MM.1S (cell line): Measurements from ENCODE around the gene HDAC7.

Experiments
- DNase-seq: peaks from one replicate; pipeline ENCODE4 v3.0.0-alpha.2; 2015
- H2AFZ ChIP-seq: fragments of 300-600 bp; sonication (generic); 2 replicates; pipeline ENCODE4 v1.6.0; 2016; ENCODE audit warnings: antibody characterized with exemption, low read length
- H3F3A ChIP-seq: fragments of 300-600 bp; sonication (generic); 2 replicates; pipeline ENCODE4 v1.6.1; 2016; ENCODE audit warnings: mild to moderate bottlenecking, antibody characterized with exemption, low read length, moderate library complexity, mixed read lengths; ENCODE audit not compliant: insufficient read depth
- H3K27ac ChIP-seq: fragments of 300-600 bp; sonication (generic); 2 replicates; pipeline ENCODE4 v1.5.1; 2016; ENCODE audit warnings: mild to moderate bottlenecking, low read length
- H3K27me3 ChIP-seq: fragments of 300-600 bp; sonication (generic); replicated peaks from 2 replicates; pipeline ENCODE4 v1.6.0; 2016; ENCODE audit warnings: low read length; ENCODE audit not compliant: insufficient read depth
- H3K36me3 ChIP-seq: fragments of 300-600 bp; sonication (generic); replicated peaks from 2 replicates; pipeline ENCODE4 v1.6.1; 2016; ENCODE audit warnings: mild to moderate bottlenecking, low read length, mixed read lengths; ENCODE audit not compliant: insufficient read depth
- H3K4me1 ChIP-seq: fragments of 300-600 bp; sonication (generic); 2 replicates; pipeline ENCODE4 v1.6.1; 2016; ENCODE audit warnings: low read length, mixed read lengths
- H3K4me2 ChIP-seq: fragments of 300-600 bp; sonication (generic); 2 replicates; pipeline ENCODE4 v1.6.0; 2016; ENCODE audit warnings: low read depth, low read length
- H3K4me3 ChIP-seq: fragments of 300-600 bp; sonication (generic); 2 replicates; pipeline ENCODE4 v1.5.1; 2016; ENCODE audit warnings: low read length, mixed read lengths
- H3K79me2 ChIP-seq: fragments of 300-600 bp; sonication (generic); 2 replicates; pipeline ENCODE4 v1.6.1; 2016; ENCODE audit warnings: mixed run types, low read length, mixed read lengths
- H3K9ac ChIP-seq: fragments of 300-600 bp; sonication (generic); 2 replicates; pipeline ENCODE4 v1.6.1; 2016; ENCODE audit warnings: low read length, mixed read lengths
- H3K9me2 ChIP-seq: fragments of 300-600 bp; sonication (generic); replicated peaks from 2 replicates; pipeline ENCODE4 v1.6.1; 2016; ENCODE audit warnings: mild to moderate bottlenecking, low read length, mixed read lengths; ENCODE audit not compliant: insufficient read depth
- H3K9me3 ChIP-seq: fragments of 300-600 bp; sonication (generic); replicated peaks from 2 replicates; pipeline ENCODE4 v1.6.1; 2016; ENCODE audit warnings: mild to moderate bottlenecking, low read length, mixed read lengths; ENCODE audit not compliant: insufficient read depth
- H4K20me1 ChIP-seq: fragments of 300-600 bp; sonication (generic); 2 replicates; pipeline ENCODE4 v1.6.1; 2016; ENCODE audit warnings: mild to moderate bottlenecking, low read length, moderate library complexity, mixed read lengths; ENCODE audit not compliant: insufficient read depth
- CTCF ChIP-seq: fragments of 300-600 bp; sonication (generic); IDR thresholded peaks from 2 replicates; pipeline ENCODE4 v1.5.1; 2016; ENCODE audit warnings: antibody characterized with exemption, low read length, mixed read lengths
- EZH2 ChIP-seq: fragments of 300-600 bp; sonication (generic); optimal IDR thresholded peaks from 2 replicates; pipeline ENCODE3; 2017; ENCODE audit warnings: low read depth, mild to moderate bottlenecking, antibody characterized with exemption, low read length, mixed read lengths
- EZH2phosphoT487 ChIP-seq: fragments of 300-600 bp; sonication (generic); IDR thresholded peaks from 2 replicates; pipeline ENCODE4 v1.6.1; 2018; ENCODE audit warnings: antibody characterized with exemption, low read length

The HDAC7 gene

GRCh38 chr12:47750916-47751470 is 68.7 kb downstream of the HDAC7 start:
- no peaks in the 10 kb centered on the region for H3K27me3 ChIP-seq
- no peaks in the 10 kb centered on the region for H3K79me2 ChIP-seq
- H3K9me3 ChIP-seq = no peaks in the 10 kb centered on the region
- TF ChIP-seq EZH2phosphoT487 = no peak
- no peak for TF ChIP-seq EZH2
- no peak for TF ChIP-seq CTCF
- DNase-seq = no peak
- no peak overlapping the region for H2AFZ ChIP-seq
- H3K4me2 ChIP-seq = no peak overlapping the region
- no peaks in the 10 kb centered on the region for H3K9me2 ChIP-seq
- H3K27ac ChIP-seq = no peak overlapping the region
- no peaks in the 10 kb centered on the region for H4K20me1 ChIP-seq
- no peak overlapping the region for H3K9ac ChIP-seq
- H3K36me3 ChIP-seq = no peaks in the 10 kb centered on the region
- peaks cover 14% of the 10 kb centered on the region for H3F3A ChIP-seq
- H3K4me1 ChIP-seq = peaks cover 42% of the 10 kb centered on the region
- no peak overlapping the region for H3K4me3 ChIP-seq

GRCh38 chr12:47750229-47750798 is 69.4 kb downstream of the HDAC7 start:
- H3K9me2 ChIP-seq = no peaks in the 10 kb centered on the region
- peaks cover 7% of the 10 kb centered on the region for H3F3A ChIP-seq
- no peaks in the 10 kb centered on the region for H3K27me3 ChIP-seq
- H4K20me1 ChIP-seq = no peaks in the 10 kb centered on the region
- H3K36me3 ChIP-seq = no peaks in the 10 kb centered on the region
- TF ChIP-seq CTCF = no peak
- no peak for TF ChIP-seq EZH2
- no peak for TF ChIP-seq EZH2phosphoT487
- no peak overlapping the region for H2AFZ ChIP-seq
- H3K9ac ChIP-seq = no peak overlapping the region
- DNase-seq = no peak
- H3K4me3 ChIP-seq = no peak overlapping the region
- H3K27ac ChIP-seq = no peak overlapping the region
- H3K79me2 ChIP-seq = no peaks in the 10 kb centered on the region
- H3K9me3 ChIP-seq = no peaks in the 10 kb centered on the region
- H3K4me1 ChIP-seq = peaks cover 39% of the 10 kb centered on the region
- no peak overlapping the region for H3K4me2 ChIP-seq

GRCh38 chr12:47748899-47749298 is 70.8 kb downstream of the HDAC7 start:
- H3K9me3 ChIP-seq = no peaks in the 10 kb centered on the region
- no peak for DNase-seq
- no peaks in the 10 kb centered on the region for H3K27me3 ChIP-seq
- no peaks in the 10 kb centered on the region for H3K9me2 ChIP-seq
- no peak overlapping the region for H3K4me2 ChIP-seq
- no peak overlapping the region for H3K4me3 ChIP-seq
- no peak overlapping the region for H2AFZ ChIP-seq
- no peak overlapping the region for H3K27ac ChIP-seq
- H3K79me2 ChIP-seq = no peaks in the 10 kb centered on the region
- no peaks in the 10 kb centered on the region for H4K20me1 ChIP-seq
- H3K36me3 ChIP-seq = no peaks in the 10 kb centered on the region
- peaks cover 26% of the 10 kb centered on the region for H3K4me1 ChIP-seq
- no peak overlapping the region for H3K9ac ChIP-seq
- TF ChIP-seq EZH2phosphoT487 = no peak
- no peak for TF ChIP-seq EZH2
- no peak for TF ChIP-seq CTCF
- H3F3A ChIP-seq = no peaks in the 10 kb centered on the region; the same call in 1 of the 2 replicates
